ENCODE results near the gene EXO1. TPM values are rescaled to one million over a fixed set of nuclear protein-coding genes. Genes with fewer than 3 reads are reported as not detected.

EXO1 gene
- total RNA-seq, 1 experiment from 2014 or later, result 36.5 TPM

GRCh38 chr1:241883159-241883558 is 35.2 kb downstream of the EXO1 start:
- Mint-ChIP-seq H3K4me1 (no peaks in the 10 kb centered on the region), H3K27ac (no peak overlapping the region), H3K27me3 (ENCODE audit: low read depth) (no peaks in the 10 kb centered on the region), H3K9me3 (no peaks in the 10 kb centered on the region), H3K36me3 (peaks cover 54% of the 10 kb centered on the region), H3K4me3 (no peak overlapping the region)
- DNase-seq (ENCODE audit: low spot score) (no peak), ATAC-seq (no peak)
- CTCF ChIA-PET, result no interaction called here
- TF ChIP-seq TCF7 (CRISPR knock-in tag; IDR thresholded peaks at IDR 0.05; ENCODE audit: low read depth) (no peak), PREB (CRISPR knock-in tag; IDR thresholded peaks at IDR 0.05; ENCODE audit: borderline replicate concordance) (no peak), SMAD3 (CRISPR knock-in tag; IDR thresholded peaks at IDR 0.05; ENCODE audit: borderline replicate concordance) (no peak), ZNF423 (CRISPR knock-in tag; IDR thresholded peaks at IDR 0.05) (no peak), FOXK1 (CRISPR knock-in tag; IDR thresholded peaks at IDR 0.05) (no peak), GTF2I (CRISPR knock-in tag; conservative IDR thresholded peaks at IDR 0.05) (no peak), OVOL2 (CRISPR knock-in tag; IDR thresholded peaks at IDR 0.05; ENCODE audit: borderline replicate concordance) (no peak), JAZF1 (CRISPR knock-in tag; IDR thresholded peaks at IDR 0.05) (no peak), ZNF121 (CRISPR knock-in tag; IDR thresholded peaks at IDR 0.05) (no peak), ZNF671 (CRISPR knock-in tag; IDR thresholded peaks at IDR 0.05) (no peak), TEAD1 (CRISPR knock-in tag; IDR thresholded peaks at IDR 0.05) (no peak), ELF4 (CRISPR knock-in tag; IDR thresholded peaks at IDR 0.05; ENCODE audit: low read depth) (no peak), MLX (CRISPR knock-in tag; IDR thresholded peaks at IDR 0.05) (no peak), RELA (CRISPR knock-in tag; IDR thresholded peaks at IDR 0.05; ENCODE audit: borderline replicate concordance) (no peak), ZNF219 (CRISPR knock-in tag; IDR thresholded peaks at IDR 0.05; ENCODE audit: borderline replicate concordance) (no peak), GABPB1 (CRISPR knock-in tag; IDR thresholded peaks at IDR 0.05) (no peak)
- TF ChIP-seq, protein P1, sequence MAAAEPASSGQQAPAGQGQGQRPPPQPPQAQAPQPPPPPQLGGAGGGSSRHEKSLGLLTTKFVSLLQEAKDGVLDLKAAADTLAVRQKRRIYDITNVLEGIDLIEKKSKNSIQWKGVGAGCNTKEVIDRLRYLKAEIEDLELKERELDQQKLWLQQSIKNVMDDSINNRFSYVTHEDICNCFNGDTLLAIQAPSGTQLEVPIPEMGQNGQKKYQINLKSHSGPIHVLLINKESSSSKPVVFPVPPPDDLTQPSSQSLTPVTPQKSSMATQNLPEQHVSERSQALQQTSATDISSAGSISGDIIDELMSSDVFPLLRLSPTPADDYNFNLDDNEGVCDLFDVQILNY (CRISPR knock-in tag; IDR thresholded peaks at IDR 0.05), result no peak
- POLR2A ChIA-PET, result no interaction called here

DNA sequence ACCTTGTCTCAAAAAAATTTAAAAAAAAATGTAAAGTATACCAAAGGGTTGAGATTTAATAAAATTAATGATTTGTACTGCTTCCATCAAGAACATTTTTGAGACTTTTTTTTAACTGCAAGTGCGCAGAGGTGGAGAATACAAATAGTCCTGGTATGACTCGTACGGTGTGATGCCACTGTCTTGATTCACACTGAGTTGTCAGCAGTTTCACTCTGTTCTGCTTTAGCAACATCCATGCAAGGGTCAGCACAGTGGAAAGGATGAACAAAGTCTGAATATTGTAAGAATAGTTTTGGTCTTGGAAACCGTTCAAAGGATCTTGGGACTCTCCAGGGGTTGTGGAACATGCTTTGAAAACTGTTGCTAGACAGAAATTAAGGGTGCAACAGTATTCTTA is 40.2 kb downstream of the EXO1 start:
- Mint-ChIP-seq H3K27ac (no peak overlapping the region), H3K9me3 (no peaks in the 10 kb centered on the region), H3K4me1 (no peaks in the 10 kb centered on the region), H3K36me3 (peaks cover 38% of the 10 kb centered on the region), H3K4me3 (no peak overlapping the region), H3K27me3 (ENCODE audit: low read depth) (no peaks in the 10 kb centered on the region)
- no peak for DNase-seq (ENCODE audit: low spot score)
- POLR2A ChIA-PET, result no interaction called here
- CTCF ChIA-PET, result no interaction called here
- no peak for ATAC-seq
- TF ChIP-seq CREB1 (CRISPR knock-in tag; IDR thresholded peaks at IDR 0.05), result no peak
- TF ChIP-seq, protein P2, sequence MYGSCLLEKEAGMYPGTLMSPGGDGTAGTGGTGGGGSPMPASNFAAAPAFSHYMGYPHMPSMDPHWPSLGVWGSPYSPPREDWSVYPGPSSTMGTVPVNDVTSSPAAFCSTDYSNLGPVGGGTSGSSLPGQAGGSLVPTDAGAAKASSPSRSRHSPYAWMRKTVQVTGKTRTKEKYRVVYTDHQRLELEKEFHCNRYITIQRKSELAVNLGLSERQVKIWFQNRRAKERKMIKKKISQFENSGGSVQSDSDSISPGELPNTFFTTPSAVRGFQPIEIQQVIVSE (CRISPR knock-in tag; IDR thresholded peaks at IDR 0.05; ENCODE audit: borderline replicate concordance), result no peak
- no peak for TF ChIP-seq ZNF532 (CRISPR knock-in tag; IDR thresholded peaks at IDR 0.05; ENCODE audit: borderline replicate concordance)
- no peak for TF ChIP-seq CTCF (IDR thresholded peaks at IDR 0.05)
- TF ChIP-seq ZNF416 (CRISPR knock-in tag; IDR thresholded peaks at IDR 0.05), result no peak
- no peak for TF ChIP-seq SMAD3 (CRISPR knock-in tag; IDR thresholded peaks at IDR 0.05; ENCODE audit: borderline replicate concordance)
- TF ChIP-seq NR1H2 (CRISPR knock-in tag; IDR thresholded peaks at IDR 0.05), result no peak
- no peak for TF ChIP-seq KAT7 (CRISPR knock-in tag; IDR thresholded peaks at IDR 0.05; ENCODE audit: borderline replicate concordance)
- TF ChIP-seq, protein P3, sequence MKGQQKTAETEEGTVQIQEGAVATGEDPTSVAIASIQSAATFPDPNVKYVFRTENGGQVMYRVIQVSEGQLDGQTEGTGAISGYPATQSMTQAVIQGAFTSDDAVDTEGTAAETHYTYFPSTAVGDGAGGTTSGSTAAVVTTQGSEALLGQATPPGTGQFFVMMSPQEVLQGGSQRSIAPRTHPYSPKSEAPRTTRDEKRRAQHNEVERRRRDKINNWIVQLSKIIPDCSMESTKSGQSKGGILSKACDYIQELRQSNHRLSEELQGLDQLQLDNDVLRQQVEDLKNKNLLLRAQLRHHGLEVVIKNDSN (CRISPR knock-in tag; IDR thresholded peaks at IDR 0.05), result no peak
